NCI-H526 (cell line): ENCODE results near the gene ATP2C2.
"Not testable (repeated sequence)": the region's sequence is repeated elsewhere in the genome, so short reads cannot be mapped to it uniquely, and the experiment has no call there.

Experiments used
- DNase-seq, 2 experiments: peaks; one replicate each; lab custom pipeline; 2025; lab: John Stamatoyannopoulos, UW

The ATP2C2 gene

GRCh38 chr16:84339766-84340165 lies 28.6 kb upstream of the ATP2C2 start:
- no peak for DNase-seq

GRCh38 chr16:84340325-84341040 lies 27.9 kb upstream of the ATP2C2 start:
- DNase-seq = peak in 1 of 2 experiments; percentile 5

- DNase-seq = no peak
These were observed 26.6 kb upstream of the ATP2C2 start for GRCh38 chr16:84341528-84342295.

GRCh38 chr16:84343800-84344199 lies 24.5 kb upstream of the ATP2C2 start:
- not testable (repeated sequence) for DNase-seq

- DNase-seq = no peak
These were observed 23.6 kb upstream of the ATP2C2 start for GRCh38 chr16:84344781-84345180.

GRCh38 chr16:84347161-84347560 lies 21.2 kb upstream of the ATP2C2 start:
- no peak for DNase-seq

GRCh38 chr16:84348386-84348888 lies 19.9 kb upstream of the ATP2C2 start:
- no peak for DNase-seq

GRCh38 chr16:84349862-84350684 lies 18.3 kb upstream of the ATP2C2 start:
- no peak for DNase-seq

- no peak for DNase-seq
These were observed 17.5 kb upstream of the ATP2C2 start for GRCh38 chr16:84350685-84351400.

GRCh38 chr16:84351630-84352029 lies 16.7 kb upstream of the ATP2C2 start:
- no peak for DNase-seq

GRCh38 chr16:84354306-84354705 lies 14.0 kb upstream of the ATP2C2 start:
- DNase-seq = no peak

- no peak for DNase-seq
These were observed 13.2 kb upstream of the ATP2C2 start for GRCh38 chr16:84355149-84355548.

GRCh38 chr16:84356176-84356575 lies 12.2 kb upstream of the ATP2C2 start:
- no peak for DNase-seq

GRCh38 chr16:84356591-84357116 lies 11.7 kb upstream of the ATP2C2 start:
- DNase-seq = no peak

- no peak for DNase-seq
These were observed 11.1 kb upstream of the ATP2C2 start for GRCh38 chr16:84357191-84357651.

- DNase-seq = no peak
These were observed 9.6 kb upstream of the ATP2C2 start for GRCh38 chr16:84358601-84359295.

- no peak for DNase-seq
These were observed 9.0 kb upstream of the ATP2C2 start for GRCh38 chr16:84359326-84359725.

- DNase-seq = no peak
These were observed 8.2 kb upstream of the ATP2C2 start for GRCh38 chr16:84360170-84360569.

- no peak for DNase-seq
These were observed 7.6 kb upstream of the ATP2C2 start for GRCh38 chr16:84360748-84361147.

- no peak for DNase-seq
These were observed 6.8 kb upstream of the ATP2C2 start for GRCh38 chr16:84361546-84361945.

GRCh38 chr16:84362471-84362941 lies 5.8 kb upstream of the ATP2C2 start:
- DNase-seq = peak in 1 of 2 experiments; percentile 20
